GM18519 (cell line): ENCODE data around the gene GPRC6A.

Experiments
- ATAC-seq: cut with Tn5 transposase; IDR thresholded peaks from one replicate; pipeline ENCODE4 v1.9.1; 2021; ENCODE audit warnings: mild to moderate bottlenecking, moderate library complexity; ENCODE audit not compliant: unreplicated experiment, low FRiP score

The GPRC6A gene

DNA sequence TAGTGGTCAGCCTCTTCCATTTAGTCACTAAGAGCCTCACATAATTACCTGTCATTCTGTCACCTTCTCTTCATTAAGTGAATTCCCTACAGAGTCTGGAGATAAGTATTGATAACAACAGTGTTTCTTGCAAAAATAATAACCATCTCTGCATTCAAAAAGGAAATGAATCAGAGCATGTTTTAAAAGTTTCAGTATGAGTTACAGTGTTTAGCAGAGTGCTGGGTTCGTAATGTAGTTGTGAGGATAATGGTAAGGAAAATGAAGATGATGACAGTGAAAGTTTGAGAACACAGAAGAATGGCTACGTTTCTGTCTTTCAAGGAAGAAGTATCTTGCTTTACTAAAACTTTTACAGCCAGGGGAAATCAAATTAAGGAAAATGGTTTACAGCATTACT is 31.3 kb downstream of the GPRC6A start:
- no peak for ATAC-seq

GRCh38 chr6:116793224-116793623 is 35.7 kb downstream of the GPRC6A start:
- no peak for ATAC-seq

DNA sequence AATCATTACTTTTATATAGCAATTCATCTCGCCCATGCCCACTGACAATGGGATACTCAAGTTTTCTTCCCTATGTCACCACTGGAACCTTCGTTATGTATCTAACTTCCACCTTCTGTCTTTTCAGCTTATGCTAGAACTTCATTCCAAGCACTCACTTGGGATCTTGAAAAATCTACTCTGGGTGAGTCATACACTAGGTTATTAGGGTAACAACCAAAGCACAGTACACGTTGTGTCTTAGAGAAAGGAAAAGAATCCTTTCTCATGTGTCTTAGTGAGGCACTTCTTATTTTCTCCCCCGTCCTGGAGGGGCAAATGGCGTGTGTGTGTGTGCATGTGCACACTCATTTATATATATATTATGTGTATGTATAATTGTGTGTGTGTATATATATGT is 45.0 kb downstream of the GPRC6A start:
- ATAC-seq = no peak

GRCh38 chr6:116779573-116780164 is 49.2 kb downstream of the GPRC6A start:
- ATAC-seq = peak; percentile 81

DNA sequence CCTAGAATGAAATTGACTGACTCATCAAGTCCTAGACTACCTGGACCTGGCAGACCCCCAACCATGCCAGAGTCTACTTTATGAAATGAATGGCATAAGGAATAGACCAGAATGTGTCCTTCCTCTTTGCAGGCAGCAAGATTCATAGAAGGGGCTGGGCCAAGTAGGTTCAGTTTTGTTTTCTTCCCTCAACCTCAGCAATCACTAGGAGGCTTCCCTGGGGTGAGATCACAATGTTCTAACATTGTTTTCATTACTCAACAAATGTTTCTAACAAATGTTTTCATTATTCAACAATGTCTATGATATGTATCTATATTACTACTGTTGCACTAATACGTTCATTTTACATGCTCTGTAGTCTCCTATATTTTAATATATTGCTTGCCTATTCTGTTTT is 55.0 kb downstream of the GPRC6A start:
- ATAC-seq = no peak

DNA sequence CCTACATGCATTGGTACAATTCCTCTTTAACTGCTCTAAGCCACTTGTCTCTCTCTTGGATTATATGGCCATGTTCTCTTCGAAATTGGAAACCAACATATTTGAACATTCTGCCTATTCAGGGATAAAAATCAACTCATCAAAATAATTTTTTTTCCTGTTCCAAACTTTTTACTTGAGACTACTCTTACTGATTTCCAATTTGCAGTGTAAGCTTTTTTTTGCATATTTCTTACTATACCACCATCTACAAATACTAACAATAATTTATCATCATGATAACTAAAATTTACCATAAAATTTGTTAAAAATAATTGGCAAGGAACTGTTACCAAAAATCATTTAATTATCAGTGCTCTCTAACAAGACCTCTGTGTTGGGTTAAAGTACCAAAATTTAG is 56.4 kb downstream of the GPRC6A start:
- no peak for ATAC-seq

GRCh38 chr6:116767715-116768114 is 61.2 kb downstream of the GPRC6A start:
- no peak for ATAC-seq

GRCh38 chr6:116766506-116767176 is 62.2 kb downstream of the GPRC6A start:
- ATAC-seq = no peak

GRCh38 chr6:116764961-116765841 is 63.7 kb downstream of the GPRC6A start, which contains the start of gene FAM162B:
Gene FAM162B (minus strand): TSS chr6:116765719. CDS start chr6:116765576, 143 bp downstream.
- no peak for ATAC-seq

- ATAC-seq = no peak
Measured at GRCh38 chr6:116764629-116764960, 64.3 kb downstream of the GPRC6A start.

DNA sequence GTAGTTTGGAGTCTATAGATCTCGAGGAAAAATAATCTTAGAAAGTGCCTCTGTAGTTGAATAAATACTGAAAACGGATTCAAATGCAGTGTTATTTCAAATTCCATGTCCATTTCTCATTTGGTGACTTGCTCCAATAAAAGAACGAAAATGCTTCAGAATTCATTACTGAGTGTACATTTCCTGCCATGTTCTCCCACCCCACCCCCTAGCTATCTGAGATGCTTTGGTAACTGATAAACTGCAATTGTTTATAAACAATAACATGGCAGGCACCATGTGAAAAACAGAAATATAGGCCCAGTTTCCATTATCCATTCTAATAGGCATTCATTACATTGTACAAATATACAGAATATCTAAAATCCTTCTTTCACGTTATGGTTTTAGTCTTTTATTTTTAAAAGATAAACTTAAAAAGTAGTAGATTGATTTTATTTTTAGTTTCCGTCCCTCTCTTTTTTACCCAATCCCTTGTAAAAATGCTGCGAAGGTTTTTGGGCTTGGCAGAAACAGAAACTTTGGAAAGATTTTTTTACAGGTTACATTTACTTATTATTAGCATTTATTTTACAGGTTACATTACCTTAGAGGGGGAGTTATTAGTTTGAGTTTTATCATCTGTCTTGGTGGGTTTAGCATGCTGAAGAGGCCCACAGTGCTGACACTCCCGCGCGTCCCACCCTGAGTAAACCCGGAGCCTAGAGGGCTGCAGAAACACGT is 64.8 kb downstream of the GPRC6A start:
- no peak for ATAC-seq

DNA sequence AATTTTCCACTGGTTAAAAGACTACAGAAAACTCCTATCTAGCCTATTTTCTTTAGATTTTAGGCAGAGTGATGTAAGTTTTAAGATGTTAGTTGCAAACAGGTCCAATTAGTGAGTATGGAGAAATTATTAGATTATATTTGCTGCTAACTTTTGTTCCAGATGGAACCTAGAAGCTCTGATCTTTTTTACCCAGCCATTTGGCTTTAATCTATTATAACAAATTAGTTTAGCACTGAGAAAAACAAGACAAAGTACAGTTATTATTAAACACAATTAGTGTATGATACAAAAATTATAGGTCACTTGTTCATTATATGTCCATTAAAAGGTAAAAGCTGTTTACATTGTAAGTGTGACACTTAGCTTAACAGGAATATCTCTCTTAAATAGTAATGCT is 65.8 kb downstream of the GPRC6A start:
- ATAC-seq = no peak

DNA sequence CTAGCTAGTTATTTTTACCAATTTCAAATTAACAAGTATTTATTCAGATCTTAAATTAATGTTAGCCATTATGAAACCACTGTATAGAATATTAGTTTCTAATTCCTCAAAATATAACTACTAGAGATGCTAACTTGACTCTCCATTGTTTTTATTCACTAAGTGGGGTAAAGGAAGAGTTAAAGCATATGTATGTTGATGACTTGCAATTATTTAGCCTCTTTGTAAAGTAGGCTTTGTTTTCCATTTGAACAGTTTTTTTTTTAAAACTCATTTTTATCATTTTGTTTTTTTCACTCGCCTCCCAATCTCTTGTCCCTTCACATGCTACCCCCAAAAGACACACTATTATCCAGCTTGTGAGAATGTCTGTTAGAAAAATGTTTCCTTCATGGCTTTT is 66.6 kb downstream of the GPRC6A start:
- no peak for ATAC-seq

DNA sequence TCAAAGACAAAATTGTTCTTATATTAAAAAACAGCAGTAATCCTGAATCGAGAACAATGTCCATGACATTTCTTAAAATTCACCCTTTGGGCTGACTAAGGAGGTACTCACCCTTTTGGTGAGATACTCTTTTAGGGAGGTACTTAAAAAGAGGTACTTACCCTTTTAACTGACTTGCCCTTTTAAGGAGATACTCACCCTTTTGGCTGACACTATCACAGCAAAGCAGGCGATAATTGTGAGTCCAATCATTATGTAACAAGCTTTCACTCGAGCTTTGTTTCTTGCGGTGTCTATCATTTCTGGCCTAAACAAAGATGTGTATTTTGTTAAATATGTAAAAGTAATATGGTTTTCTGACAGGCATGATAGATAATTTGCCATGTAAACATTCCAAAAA is 67.1 kb downstream of the GPRC6A start:
- no peak for ATAC-seq

DNA sequence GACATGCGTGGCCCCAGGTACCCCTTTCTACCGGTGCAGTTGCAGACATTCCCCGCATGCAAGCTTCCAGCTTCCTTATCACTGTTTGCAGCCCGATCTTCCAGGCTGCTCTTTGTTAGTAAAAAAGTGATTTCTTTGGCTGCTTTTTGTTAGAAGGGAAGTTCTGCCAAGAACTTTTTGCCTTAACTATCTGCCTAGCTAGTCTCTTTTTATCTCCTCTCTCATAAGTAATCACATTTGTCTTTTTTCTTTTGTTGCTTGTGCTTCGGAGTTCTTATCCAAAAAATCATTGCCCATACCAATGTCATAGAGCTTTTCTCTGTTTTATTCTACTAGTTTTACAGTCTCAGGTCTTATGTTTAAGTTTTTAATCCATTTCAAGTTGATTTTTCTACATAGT is 83.7 kb downstream of the GPRC6A start:
- ATAC-seq = no peak
